Choroid plexus epithelial cell (primary cell): Measurements from ENCODE around the gene SETDB2.

ENCODE experiments used
- DNase-seq: peaks from one replicate; pipeline ENCODE4 v3.0.0-alpha.2; 2010; ENCODE audit warnings: low read depth
- H3K4me3 ChIP-seq: 2 replicates; pipeline ENCODE4 v1.5.1; 2011; ENCODE audit warnings: low read depth, mild to moderate bottlenecking, control low read depth, low read length, moderate library complexity
- TF ChIP-seq, protein P1 (sequence below): conservative IDR thresholded peaks from 2 replicates; pipeline ENCODE4 v1.5.1; 2011; ENCODE audit warnings: low read depth, mild to moderate bottlenecking, control low read depth, inconsistent platforms, low read length, moderate library complexity

The SETDB2 gene

DNA sequence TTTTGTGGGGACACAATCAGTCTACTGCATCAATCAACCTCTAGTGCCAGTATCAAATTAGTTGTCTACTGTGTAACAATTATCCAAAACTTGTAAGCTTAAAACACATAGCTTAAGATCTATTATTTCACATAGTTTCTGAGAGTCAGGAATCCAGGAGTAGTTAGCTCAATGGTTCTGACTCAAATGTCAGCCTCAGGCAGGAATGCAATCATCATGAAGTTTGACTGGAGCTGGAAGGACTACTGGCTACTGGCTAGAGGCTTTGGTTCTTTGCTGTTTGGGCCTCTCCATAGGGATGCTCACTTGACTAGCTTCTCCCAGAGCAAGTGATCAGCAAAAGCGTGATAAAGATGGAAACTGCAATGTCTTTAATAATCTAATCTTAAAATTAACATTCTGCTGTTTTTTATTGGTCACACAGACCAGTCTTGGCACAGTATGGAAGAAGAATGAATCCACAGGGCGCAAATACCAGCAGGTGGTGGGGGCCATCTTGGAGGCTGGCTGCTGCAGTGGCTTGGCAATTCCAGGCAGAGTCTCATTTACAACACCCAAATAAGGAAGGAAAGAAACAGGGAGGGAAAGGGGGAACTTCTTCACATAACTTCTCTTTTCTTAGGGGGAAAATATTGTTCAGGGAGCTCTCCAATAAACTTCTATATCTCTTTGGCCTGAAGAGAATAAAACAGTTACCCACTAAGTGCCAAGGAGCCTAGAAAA, 15.9 kb upstream of the SETDB2 start:
- DNase-seq: no peak
- no peak overlapping the region for H3K4me3 ChIP-seq
- TF ChIP-seq, protein P1, sequence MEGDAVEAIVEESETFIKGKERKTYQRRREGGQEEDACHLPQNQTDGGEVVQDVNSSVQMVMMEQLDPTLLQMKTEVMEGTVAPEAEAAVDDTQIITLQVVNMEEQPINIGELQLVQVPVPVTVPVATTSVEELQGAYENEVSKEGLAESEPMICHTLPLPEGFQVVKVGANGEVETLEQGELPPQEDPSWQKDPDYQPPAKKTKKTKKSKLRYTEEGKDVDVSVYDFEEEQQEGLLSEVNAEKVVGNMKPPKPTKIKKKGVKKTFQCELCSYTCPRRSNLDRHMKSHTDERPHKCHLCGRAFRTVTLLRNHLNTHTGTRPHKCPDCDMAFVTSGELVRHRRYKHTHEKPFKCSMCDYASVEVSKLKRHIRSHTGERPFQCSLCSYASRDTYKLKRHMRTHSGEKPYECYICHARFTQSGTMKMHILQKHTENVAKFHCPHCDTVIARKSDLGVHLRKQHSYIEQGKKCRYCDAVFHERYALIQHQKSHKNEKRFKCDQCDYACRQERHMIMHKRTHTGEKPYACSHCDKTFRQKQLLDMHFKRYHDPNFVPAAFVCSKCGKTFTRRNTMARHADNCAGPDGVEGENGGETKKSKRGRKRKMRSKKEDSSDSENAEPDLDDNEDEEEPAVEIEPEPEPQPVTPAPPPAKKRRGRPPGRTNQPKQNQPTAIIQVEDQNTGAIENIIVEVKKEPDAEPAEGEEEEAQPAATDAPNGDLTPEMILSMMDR: no peak

DNA sequence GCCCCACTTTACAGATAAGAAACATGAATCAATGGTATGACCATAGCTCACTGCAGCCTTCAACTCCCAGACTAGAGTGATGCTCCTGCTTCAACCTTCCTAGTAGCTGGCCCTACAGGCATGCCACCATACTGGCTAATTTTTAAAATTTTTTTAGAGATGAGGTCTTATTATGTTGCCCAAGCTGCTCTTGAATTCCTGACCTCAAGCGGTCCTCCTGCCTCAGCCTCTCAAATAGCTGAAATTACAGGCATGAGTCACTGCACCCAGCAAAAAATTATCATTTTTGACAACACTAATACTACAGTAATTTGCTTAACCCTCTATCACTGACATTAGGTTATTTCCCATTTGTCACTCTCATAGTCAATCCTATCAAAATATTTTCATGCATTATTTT, 15.0 kb upstream of the SETDB2 start:
- H3K4me3 ChIP-seq: no peak overlapping the region
- no peak for DNase-seq
- TF ChIP-seq, protein P1: no peak

DNA sequence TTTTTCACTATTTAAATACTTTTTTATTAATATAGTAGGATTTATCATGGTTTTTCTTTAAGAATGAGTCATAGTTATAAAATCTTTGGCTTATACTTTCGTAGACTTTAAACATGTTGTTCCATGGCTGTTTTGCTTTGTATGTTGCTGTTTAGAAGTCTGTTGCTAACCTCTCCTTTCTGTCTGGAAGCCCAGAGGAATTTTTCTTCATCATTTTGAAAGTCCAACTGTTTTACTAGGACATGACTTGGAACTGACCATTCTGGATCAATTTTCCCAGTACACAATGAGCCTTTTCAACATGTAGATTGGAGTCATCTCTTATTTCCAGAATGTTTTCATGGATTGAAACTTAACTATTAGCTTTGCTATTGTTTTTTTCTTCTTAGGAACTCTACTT, 8.1 kb upstream of the SETDB2 start:
- TF ChIP-seq, protein P1: no peak
- no peak overlapping the region for H3K4me3 ChIP-seq
- DNase-seq: peak; percentile 51

DNA sequence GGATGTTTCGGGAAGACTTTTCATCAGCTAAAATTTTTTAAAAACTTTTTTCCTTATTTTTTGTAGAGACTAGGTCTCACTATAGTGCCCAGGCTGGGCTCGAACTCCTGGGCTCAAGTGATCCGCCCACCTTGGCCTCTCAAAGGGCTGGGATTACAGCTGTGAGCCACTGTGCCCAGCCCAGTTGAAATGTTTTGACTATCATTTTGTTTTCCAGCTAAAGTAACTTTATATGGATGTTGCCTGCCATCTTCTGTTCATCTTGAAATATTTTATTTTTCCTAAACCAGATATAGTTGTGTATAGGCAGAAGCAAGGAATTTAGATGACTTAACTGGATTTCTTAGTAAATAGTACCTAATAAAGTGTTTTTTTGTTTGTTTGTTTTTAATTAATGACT, 7.2 kb upstream of the SETDB2 start:
- DNase-seq: peak; percentile 81
- TF ChIP-seq, protein P1: peak; percentile 35
- H3K4me3 ChIP-seq: no peak overlapping the region

DNA sequence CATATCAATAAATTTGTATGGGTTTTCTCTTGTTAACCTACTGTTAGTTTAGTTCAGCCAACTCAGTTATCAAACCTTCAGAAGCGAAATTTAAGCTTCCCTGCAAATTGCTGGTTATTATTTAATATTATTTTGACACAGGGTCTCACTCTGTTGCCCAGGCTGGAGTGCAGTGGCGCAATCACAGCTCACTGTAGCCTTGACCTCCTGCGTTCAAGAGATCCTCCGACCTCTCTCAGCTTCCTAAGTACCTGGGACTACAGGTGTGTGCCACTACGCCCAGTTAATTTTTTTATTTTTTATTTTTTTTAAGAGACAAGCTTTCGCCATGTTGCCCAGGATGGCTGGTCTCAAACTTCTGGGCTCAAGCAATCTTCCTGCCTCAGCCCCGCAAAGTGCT, 6.4 kb upstream of the SETDB2 start:
- no peak overlapping the region for H3K4me3 ChIP-seq
- no peak for DNase-seq
- TF ChIP-seq, protein P1: no peak

DNA sequence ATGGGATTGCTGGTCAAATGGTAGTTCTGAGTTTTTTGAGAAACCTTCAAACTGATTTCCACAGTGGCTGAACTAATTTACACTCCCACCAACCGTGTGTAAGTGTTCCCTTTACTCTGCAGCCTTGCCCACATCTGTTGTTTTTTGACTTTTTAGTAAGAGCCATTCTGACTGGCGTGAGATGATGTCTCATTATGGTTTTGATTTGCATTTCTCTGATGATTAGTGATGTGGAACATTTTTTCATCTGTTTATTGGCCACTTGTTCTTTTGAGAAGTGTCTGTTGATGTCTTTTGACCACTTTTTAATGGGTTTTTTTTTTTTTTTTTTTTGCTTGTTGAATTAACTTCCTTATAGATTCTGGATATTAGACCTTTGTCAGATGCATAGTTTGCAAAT, 4.5 kb upstream of the SETDB2 start:
- no peak for DNase-seq
- H3K4me3 ChIP-seq: no peak overlapping the region
- TF ChIP-seq, protein P1: no peak

DNA sequence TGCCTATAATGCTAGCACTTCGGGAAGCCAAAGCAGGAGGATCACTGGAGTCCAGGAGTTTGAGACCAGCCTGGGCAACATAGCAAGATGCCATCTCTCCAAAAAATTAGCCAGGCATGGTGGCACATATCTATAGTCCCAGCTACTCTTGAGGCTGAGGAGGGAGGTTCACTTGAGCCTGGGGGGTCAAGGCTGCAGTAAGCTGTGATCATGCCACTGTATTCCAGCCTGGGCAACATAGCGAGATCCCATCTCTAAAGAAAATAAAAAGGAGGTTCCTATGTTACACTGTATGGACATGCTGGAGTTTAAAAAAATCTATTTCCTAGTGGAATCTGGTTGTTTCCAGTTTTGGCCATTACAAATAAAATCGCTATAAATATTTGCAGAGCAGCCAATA, 2.8 kb upstream of the SETDB2 start:
- no peak overlapping the region for H3K4me3 ChIP-seq
- no peak for DNase-seq
- TF ChIP-seq, protein P1: no peak
